ENCODE measurements around the gene APC2.
"Not testable (repeated sequence)": the region's sequence is repeated elsewhere in the genome, so short reads cannot be mapped to it uniquely, and the experiment has no call there.

APC2 gene

GRCh38 chr19:1412995-1413800 lies 36.7 kb upstream of the APC2 start:
- no peak for DNase-seq

DNA sequence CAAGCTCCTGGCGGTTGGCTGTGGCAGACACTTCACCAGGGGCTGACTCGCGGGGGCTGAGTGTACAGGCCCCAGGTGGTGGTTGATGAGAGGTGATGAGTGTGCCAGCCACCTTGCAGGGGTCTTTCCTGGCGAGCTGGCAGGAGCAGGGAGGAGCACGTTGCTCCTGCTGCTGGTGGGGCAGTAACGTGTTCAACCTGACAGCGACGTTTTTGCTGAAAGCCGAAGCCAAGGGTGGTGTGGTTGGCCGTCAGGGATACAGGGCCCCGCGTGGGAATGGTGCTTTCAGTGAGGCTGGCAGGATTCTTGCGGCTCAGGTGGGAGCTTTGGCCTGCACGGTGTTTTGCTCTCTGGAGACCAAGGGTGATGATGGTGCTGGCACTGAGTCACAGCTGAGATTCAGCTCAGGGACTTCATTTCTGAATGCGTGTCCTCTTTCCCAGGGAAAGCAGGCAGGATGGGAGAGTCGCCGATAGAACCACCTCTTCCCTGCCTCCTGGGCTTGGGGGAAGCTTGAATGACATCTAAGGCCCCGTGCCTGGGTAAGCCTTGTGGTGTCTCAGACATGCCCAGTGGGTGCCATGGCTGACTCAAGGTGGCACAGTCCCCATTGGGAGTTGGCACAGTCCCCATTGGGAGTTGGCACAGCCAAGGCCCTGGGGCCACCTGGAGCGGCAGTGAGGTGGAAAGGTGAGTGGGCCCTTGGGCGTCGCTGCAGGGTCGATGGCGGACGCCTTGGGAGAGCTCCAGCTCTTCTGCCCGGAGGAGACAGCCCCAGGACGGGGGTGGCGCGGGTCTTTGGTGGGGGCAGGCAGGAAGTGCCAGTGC lies 33.7 kb upstream of the APC2 start:
- no peak for DNase-seq

GRCh38 chr19:1417145-1417544 lies 32.8 kb upstream of the APC2 start:
- DNase-seq, result no peak

GRCh38 chr19:1417681-1418495 lies 32.0 kb upstream of the APC2 start:
- DNase-seq, result no peak

DNA sequence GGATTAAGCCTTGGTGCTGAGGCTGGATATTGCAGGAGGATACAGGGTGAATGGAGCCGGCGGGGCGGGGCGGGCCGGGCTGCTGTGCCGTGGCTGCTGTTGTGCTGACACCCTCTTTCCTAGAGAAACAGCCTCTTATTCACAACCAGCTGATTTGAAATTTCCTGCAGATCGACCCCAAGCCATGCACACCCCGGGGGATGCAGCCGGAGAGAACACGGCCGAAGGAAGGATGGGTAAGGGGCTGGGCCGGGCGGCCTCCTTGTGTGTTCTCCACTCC lies 31.5 kb upstream of the APC2 start:
- no peak for DNase-seq

DNA sequence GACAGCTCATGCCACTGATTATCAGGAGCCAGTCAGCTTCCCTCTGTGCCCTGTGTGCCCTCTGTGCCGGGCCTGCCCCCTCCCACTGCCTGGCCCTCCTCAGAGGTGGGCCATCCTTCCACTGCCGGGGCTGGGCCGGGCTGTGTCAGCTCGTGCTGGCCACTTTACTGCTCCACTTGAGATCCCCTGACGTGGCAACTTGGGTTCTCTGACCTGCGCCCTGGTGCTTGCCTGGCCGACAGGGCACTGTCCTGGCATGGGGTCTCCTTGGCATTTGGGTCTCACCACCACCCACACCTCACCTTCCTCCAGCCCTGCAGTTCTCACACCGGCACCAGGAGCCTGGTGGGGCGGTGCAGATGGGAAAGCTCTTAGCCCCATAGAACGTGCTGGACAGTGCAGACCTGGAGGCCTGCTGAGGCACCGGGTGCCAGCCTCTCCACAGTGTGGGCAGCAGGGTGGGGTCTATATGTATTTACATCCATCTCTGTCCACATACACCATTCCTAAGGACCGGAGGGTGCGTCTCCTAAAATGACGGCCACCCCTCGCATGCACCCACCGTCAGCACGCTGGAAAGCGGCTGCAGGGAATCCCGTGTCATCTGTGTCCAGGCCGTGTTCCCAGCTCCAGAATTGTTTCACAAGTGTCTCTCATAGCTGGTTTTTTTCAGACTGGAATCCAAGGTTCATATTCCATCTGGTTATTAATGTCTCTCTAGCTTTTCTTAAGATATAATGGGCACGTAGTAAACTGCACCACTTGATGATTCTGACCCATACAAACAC lies 30.8 kb upstream of the APC2 start:
- no peak for DNase-seq

DNA sequence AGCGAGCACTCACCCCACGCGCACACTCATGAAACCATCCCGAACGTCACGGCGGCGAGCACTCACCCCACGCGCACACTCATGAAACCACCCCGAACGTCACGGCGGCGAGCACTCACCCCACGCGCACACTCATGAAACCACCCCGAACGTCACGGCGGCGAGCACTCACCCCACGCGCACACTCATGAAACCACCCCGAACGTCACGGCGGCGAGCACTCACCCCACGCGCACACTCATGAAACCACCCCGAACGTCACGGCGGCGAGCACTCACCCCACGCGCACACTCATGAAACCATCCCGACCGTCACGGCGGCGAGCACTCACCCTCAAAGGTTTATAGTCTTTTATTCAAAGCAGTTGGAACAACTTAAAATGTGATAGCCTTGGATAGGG lies 29.8 kb upstream of the APC2 start:
- not testable (repeated sequence) for DNase-seq

GRCh38 chr19:1420590-1420989 lies 29.3 kb upstream of the APC2 start:
- no peak for DNase-seq

GRCh38 chr19:1421218-1421957 lies 28.5 kb upstream of the APC2 start:
- DNase-seq, result no peak

GRCh38 chr19:1421958-1422305 lies 28.0 kb upstream of the APC2 start:
- DNase-seq, result no peak

GRCh38 chr19:1422360-1422759 lies 27.6 kb upstream of the APC2 start:
- DNase-seq, result no peak

- no peak for DNase-seq
Observed at GRCh38 chr19:1422943-1423342, 27.0 kb upstream of the APC2 start.

- DNase-seq, result no peak
Observed at GRCh38 chr19:1423436-1424191, 26.3 kb upstream of the APC2 start.

DNA sequence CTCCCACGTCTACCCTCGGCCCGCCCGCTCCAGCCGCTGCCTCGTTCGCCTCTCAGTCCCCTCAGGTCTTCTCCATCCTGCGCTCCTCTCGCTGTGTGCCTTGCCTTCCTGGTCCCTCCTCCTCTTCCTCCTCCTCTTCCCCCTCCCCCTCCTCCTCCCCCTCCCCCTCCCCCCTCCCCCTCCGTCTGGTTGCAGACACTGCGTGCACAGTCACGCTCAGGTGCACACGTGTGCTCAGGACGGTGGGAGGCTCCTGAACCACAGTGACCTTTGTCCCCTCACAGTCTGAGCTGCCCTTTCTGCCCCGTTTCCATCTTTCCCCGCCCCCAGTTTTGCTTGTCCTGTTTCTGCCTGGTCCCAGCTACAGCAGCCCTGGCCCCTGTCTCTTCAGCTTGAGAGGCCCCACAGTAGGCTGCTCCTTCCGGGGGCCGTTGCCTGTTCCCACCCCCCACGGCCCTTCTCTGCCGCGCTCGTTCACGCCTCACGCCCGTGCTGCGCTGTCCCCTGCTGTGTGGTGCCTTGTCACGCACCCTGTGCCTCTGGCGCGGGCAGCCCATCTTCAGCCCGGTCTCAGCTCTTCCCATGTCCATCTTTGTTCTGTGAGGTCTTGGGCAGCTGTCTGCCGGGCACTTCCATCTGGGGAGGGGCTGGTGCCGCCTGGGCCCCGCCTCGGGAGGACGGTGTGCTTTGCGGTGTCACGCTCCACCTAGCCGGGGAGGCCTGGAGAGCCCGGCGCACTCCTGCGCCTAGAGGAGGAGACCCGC lies 25.5 kb upstream of the APC2 start:
- no peak for DNase-seq

DNA sequence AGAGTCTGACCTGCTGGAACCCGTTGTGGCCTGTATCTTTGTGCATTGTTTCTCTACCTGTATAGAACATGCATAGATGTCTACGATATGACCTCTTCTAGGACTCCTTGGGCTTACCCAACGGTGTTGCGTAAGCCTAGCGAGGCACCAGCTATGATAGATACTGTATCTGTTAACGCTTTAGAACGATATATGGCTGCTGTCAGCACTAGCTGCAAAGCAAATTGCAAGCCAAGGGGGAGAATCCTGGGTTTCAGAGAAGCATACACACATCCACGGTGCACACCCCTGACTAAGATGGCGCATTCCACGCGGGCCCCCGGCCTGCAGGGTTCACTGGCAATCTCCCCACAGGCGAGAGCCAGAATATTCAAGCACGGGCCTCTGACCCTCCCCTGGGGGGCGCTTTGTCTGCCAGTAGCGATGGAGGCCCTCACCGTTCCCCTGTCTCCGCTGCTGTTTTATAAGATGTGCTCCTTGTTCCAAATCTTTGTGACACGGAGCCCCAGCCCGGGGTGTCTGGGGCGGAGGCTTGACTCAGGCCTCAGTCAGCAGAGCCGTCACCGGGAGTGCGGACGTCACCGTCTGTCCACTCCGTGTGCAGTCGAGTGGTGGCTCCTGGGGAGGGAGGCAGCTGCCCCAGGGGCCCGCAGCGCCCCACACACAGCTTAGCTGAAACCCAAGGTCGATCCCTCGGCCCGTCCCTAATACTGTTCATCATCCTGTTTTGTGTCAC lies 24.7 kb upstream of the APC2 start:
- no peak for DNase-seq

DNA sequence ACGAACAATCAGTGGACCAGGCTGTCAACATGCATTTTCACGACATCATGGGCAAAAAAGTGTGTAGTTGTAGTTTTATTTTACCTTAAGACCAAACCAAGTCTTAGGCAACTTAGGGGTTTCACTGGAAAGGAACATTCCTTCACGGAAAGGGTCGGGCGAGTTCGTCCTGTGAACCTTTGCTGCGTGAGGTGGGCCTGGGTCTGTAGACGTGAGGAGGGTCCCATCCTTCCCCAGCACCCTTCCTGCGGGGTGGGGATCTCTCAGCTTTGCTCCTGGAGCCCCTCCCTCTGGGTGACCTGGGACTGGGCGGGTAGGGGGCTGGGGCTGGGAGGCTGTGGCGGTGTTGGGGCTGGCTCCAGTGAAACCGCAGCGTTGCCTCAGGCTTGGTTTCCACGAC lies 24.0 kb upstream of the APC2 start:
- DNase-seq, result no peak

GRCh38 chr19:1426736-1427135 lies 23.2 kb upstream of the APC2 start:
- DNase-seq, result no peak

DNA sequence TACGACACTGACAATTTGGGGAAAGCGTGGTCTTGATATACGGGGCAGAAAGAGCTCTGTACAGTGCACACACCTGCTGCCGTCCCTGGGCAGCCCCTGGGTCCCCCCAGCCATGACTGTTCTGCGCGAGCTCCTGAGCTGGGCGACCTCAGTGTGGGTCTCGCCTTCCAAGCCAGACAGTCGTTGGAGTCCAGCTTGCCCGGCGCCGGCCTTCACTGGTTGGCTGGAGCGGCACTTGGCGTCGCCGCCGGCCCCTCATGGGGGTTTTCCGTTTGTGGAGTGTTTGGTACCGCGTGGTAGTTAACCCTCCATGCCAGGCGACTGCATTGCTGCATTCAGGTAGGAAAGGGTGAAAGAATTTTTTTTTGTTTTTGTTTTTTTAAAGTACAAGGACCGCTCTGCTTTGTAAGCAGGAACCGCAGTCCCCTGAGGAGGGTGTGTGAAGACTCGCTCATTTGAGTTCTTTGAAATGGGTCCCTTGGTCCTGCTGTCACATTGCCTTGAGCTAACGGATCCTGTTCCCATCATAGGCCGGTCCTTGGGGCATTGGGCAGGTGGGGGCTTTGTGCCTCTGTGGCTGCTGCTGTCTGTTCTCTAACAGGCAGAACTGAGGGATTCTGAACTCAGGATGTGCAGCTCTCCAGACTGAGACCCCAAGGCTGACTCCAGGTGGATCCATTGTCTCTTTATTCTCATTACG lies 22.6 kb upstream of the APC2 start:
- DNase-seq, result no peak

DNA sequence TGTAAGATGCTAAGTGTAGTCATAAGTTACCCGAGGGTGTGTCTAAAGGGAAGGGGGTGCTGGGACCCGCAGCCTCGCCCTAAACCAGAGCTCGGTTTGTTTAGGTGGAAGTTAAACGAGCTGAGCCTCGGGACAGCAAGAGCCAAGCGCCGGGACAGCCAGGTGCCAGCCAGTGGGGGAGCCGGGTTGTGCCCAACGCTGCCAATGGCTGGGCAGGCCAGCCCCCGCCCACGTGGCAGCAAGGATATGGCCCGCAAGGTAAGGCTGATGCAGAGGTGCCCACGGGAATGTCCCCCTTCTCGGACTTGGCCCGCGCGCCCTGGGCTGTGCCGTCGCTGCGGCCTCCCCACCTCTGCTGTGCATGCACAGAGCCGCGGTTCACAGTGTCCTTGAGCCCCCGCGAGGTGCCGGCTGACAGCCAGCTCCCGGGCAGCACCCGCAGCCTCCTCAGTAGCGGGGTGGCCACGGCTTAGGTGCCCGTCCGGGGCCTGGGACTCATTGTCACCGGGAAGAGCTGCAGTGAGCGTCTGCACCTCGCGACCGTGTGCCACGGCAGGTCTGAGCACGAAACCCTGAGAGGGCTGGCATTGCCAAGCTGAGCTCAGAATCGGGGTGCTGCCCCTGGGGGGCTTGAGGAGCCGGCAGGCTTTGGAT lies 21.1 kb upstream of the APC2 start:
- DNase-seq, result no peak

All from stimulated activated CD4-positive, alpha-beta T cell treated with anti-CD3 and anti-CD28 coated beads, Interleukin-15, amount 100 ng/mL, for 24 hours (primary cell).